HL-60 (cell line): Measurements from ENCODE around the gene RASSF1.

Source experiments
- CTCF ChIP-seq: IDR thresholded peaks from one replicate; pipeline ENCODE4 v1.5.1; 2011; ENCODE audit warnings: low read length, control low read depth, inconsistent platforms; ENCODE audit not compliant: insufficient read depth
- REST ChIP-seq: IDR thresholded peaks from 2 replicates; pipeline ENCODE4 v1.6.1; 2012; ENCODE audit warnings: low read depth; ENCODE audit not compliant: insufficient replicate concordance
- SPI1 ChIP-seq: IDR thresholded peaks from 2 replicates; pipeline ENCODE4 v1.6.1; 2012; ENCODE audit warnings: low read depth, mild to moderate bottlenecking, borderline replicate concordance

- TF ChIP-seq REST (no peak), SPI1 (no peak), CTCF (no peak)
These were observed 14.5 kb downstream of the RASSF1 start for GRCh38 chr3:50326182-50326541.
